ENCODE results near the gene EPHX1.
A peak's percentile ranks its signal among the peaks of the same experiment; 100 is the strongest.

The EPHX1 gene

GRCh38 chr1:225840713-225841112, 30.8 kb downstream of the EPHX1 start:
- DNase-seq (ENCODE audit: extremely low read depth in 1 of 2, low read depth in 1 of 2) = no peak

DNA sequence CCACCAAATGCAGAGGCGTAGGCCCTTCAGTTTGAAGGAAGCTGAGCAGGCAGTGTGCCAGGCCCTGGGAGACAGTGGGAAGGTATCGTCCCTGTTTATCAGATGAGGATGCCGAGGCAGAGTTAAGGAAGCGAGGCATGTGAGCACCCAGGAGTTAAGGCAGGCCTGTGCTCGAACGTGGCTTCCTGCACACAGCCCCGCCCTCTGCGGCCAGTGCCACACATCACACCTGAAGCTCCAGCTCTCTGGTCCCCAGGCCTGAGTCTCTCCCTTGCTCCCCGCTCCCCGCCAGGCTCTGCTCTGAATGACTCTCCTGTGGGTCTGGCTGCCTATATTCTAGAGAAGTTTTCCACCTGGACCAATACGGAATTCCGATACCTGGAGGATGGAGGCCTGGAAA, 32.1 kb downstream of the EPHX1 start:
- DNase-seq (ENCODE audit: extremely low read depth in 1 of 2, low read depth in 1 of 2) = no peak

GRCh38 chr1:225842788-225843425, 33.0 kb downstream of the EPHX1 start:
- DNase-seq (ENCODE audit: extremely low read depth in 1 of 2, low read depth in 1 of 2) = no peak

- no peak for DNase-seq (ENCODE audit: extremely low read depth in 1 of 2, low read depth in 1 of 2)
Measured at GRCh38 chr1:225843426-225843795, 33.5 kb downstream of the EPHX1 start.

DNA sequence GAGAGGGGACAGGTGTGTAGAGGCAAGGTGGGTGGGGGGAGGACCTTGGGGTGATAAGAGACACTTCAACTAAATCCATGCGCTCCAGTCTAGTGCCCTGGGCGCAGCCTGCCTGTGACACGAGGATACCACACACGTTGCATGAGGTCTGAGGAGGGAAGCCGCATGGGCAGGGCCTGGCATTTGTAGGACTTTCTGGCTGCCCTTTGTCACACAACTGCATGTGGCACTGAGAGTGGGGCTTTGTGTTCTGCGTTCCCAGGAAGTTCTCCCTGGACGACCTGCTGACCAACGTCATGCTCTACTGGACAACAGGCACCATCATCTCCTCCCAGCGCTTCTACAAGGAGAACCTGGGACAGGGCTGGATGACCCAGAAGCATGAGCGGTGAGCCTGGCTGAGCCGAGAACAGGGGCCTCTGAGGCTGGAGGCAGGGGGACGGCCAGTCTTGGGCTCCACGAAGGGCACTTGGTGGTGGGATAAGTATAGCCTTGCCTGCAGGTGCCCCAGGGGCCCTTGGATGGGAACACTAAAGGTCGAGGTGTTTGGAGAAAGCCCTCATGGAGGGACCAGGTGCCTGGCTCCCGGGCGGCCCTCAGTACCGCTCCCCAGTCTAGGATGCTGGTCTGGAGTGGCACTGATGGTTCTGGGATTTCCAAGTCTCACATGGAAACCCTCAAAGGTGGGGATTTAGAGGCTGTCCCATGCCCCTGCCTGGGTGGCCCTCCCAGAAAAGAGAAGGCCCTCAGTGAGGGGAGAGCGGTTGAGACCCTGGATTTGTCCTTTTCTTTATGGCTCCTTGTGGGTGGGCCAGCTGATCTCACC, 34.5 kb downstream of the EPHX1 start:
- DNase-seq (ENCODE audit: extremely low read depth in 1 of 2, low read depth in 1 of 2) = no peak

- DNase-seq (ENCODE audit: extremely low read depth in 1 of 2, low read depth in 1 of 2) = no peak
Measured at GRCh38 chr1:225845097-225845496, 35.2 kb downstream of the EPHX1 start.

GRCh38 chr1:225845571-225846259, 35.8 kb downstream of the EPHX1 start:
- no peak for DNase-seq (ENCODE audit: extremely low read depth in 1 of 2, low read depth in 1 of 2)

- no peak for DNase-seq (ENCODE audit: extremely low read depth in 1 of 2, low read depth in 1 of 2)
Measured at GRCh38 chr1:225846331-225847310, 36.7 kb downstream of the EPHX1 start.

GRCh38 chr1:225847610-225848009, 37.7 kb downstream of the EPHX1 start:
- no peak for DNase-seq (ENCODE audit: extremely low read depth in 1 of 2, low read depth in 1 of 2)

GRCh38 chr1:225848030-225848955, 38.4 kb downstream of the EPHX1 start:
- no peak for DNase-seq (ENCODE audit: extremely low read depth in 1 of 2, low read depth in 1 of 2)

DNA sequence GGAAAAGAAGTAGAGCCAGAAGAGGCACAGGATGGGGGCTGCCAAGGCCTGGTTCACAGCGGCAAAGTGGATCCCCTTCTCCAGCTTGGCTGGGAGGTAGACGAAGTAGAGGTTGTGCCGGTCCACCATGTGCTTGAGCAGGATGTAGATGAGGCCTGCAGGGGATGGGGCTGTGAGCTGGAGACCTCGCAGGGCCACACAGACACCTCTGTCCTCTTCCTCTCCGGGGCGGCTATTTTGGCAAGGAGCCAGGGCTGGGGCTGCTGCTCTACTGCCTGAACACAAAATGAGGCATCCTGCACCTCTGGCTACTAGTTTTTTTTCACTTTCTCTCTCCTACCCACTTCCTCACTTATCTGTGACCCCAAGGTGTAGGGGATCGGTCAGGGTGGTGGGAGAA, 40.0 kb downstream of the EPHX1 start:
- peak in 1 of 2 donors; percentile 25 for DNase-seq (ENCODE audit: extremely low read depth in 1 of 2, low read depth in 1 of 2)

GRCh38 chr1:225850370-225850769, 40.4 kb downstream of the EPHX1 start:
- DNase-seq (ENCODE audit: extremely low read depth in 1 of 2, low read depth in 1 of 2) = no peak

- DNase-seq (ENCODE audit: extremely low read depth in 1 of 2, low read depth in 1 of 2) = no peak
Measured at GRCh38 chr1:225851805-225852204, 41.9 kb downstream of the EPHX1 start.

GRCh38 chr1:225852413-225853124, 42.6 kb downstream of the EPHX1 start:
- no peak for DNase-seq (ENCODE audit: extremely low read depth in 1 of 2, low read depth in 1 of 2)

DNA sequence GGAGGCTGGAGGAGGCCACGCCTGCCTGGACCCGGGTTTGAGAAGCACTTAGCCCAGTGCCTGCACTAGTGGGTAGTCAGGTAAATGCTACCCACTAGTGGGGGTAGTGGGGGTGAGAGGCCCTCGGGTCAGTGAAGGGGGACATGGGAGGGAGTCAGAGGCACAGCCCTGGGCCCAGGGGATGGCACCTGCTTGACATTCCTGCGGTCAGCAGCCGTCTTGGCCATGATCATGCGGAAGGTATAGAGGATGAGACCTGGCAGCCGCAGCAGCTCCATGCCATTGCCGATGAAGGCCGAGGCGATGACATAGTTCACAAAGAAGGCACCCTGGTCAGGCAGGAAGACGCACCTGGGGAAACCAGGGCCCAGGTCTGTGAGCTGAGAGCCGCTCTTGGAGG, 43.5 kb downstream of the EPHX1 start:
- no peak for DNase-seq (ENCODE audit: extremely low read depth in 1 of 2, low read depth in 1 of 2)

DNA sequence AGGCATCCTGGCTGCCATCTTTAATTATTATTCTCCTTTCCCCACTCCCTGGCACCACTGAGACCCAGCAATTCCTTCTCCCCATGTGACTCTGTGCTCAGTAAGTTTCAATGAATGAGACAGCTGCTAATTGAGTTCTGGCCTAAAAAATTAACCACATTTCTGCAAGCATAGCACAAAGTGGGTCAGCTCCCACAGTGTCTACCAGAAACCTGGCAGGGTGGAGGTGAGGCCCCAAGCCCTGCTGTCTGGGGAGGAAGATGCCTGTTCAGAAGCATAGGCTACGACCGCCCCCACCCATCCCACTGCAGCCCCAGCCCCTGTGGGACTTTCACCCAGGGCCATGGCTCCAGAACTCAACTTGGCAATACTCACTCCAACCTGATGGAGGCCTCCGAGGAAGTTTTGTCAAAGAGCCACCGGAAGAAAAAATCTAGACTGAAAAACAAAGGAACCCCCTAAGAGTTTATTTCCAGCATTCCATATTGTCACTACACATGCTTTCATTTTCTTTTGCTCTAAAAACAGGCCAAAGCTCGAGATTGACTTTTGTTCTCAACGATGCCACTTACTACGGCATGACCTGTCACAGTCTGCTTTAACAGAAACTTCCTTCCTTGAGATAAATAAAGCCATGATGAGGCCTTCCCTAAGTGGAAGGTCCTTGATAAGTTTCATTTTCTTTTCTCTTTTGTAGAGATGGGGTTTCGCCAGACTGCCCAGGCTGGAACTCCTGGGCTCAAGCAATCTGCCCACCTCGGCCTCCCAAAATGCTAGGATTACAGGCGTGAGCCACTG, 45.8 kb downstream of the EPHX1 start:
- DNase-seq (ENCODE audit: extremely low read depth in 1 of 2, low read depth in 1 of 2) = no peak

DNA sequence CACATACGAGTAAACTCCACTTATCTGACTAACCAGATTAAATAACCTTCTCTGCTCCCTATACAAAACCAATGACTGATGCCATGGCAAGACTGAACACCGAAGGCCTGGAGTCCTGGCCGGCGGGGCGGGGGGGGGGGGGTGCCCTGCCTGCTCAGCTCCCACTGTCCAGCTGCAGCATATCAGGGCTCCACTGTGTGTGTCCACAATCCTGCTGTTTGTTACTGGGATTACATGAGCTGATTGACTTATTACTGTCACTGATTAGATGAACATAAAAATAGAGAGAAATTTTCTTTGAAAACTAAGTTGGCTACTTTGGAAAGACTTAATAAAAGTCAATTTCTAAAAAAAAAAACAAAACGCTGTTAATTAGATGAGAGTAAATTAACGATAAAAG, 47.3 kb downstream of the EPHX1 start:
- DNase-seq (ENCODE audit: extremely low read depth in 1 of 2, low read depth in 1 of 2) = no peak

DNA sequence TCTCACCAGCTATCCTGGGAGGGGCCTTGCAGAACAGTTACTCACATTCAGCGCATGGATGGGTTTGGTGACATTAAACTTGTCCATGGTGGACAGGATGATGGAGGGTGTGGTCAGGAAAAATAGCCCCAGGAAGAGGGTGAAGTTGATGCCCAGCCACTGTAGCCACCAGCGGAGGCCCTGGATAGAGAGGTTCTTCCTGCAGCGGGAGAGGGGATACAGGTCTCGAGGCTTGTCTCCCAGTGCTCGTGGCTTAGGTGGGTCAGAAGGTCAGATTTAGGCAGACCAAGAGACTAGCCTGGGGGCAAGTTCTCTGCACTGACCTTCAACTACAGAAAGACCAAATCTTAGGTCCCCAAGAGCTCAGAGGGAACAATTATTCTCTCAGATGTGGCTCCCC, 49.2 kb downstream of the EPHX1 start:
- no peak for DNase-seq (ENCODE audit: extremely low read depth in 1 of 2, low read depth in 1 of 2)

All from activated CD8-positive, alpha-beta memory T cell treated with anti-CD3 and anti-CD28 coated beads for 1 hour (primary cell).